GM23338 (cell line): ENCODE results near the gene RPS8. TPM values are rescaled to one million over a fixed set of nuclear protein-coding genes. Genes with fewer than 3 reads are reported as not detected.
A peak's percentile ranks its signal among the peaks of the same experiment; 100 is the strongest.

Source experiments
- ATAC-seq: fragments of 200-7000 bp; cut with Tn5 transposase; 3 replicates; pipeline ENCODE4 v1.9.1; 2020
- DNase-seq: peaks from one replicate; pipeline ENCODE4 v3.0.0-alpha.2; 2015; ENCODE audit warnings: low spot score
- H2AFZ ChIP-seq: fragments of 200-600 bp; sonication (generic); 2 replicates; pipeline ENCODE4 v1.8.0; 2016; ENCODE audit warnings: antibody characterized with exemption, mild to moderate bottlenecking, moderate library complexity
- H3F3A ChIP-seq: fragments of 200-600 bp; sonication (generic); replicated peaks from 2 replicates; pipeline ENCODE4 v1.8.0; 2017; ENCODE audit warnings: antibody characterized with exemption, mixed run types, low read depth
- H3K27ac ChIP-seq: fragments of 200-600 bp; sonication (generic); 2 replicates; pipeline ENCODE4 v1.6.1; 2016; ENCODE audit warnings: low read depth
- H3K27me3 ChIP-seq: fragments of 200-600 bp; sonication (generic); 2 replicates; pipeline ENCODE4 v1.8.0; 2016; ENCODE audit warnings: mild to moderate bottlenecking, mixed run types, moderate library complexity; ENCODE audit not compliant: insufficient read depth
- H3K36me3 ChIP-seq: fragments of 200-600 bp; sonication (generic); 2 replicates; pipeline ENCODE4 v1.8.0; 2016; ENCODE audit warnings: mild to moderate bottlenecking; ENCODE audit not compliant: insufficient read depth
- H3K4me1 ChIP-seq: fragments of 200-600 bp; sonication (generic); 2 replicates; pipeline ENCODE4 v1.8.0; 2016; ENCODE audit warnings: mild to moderate bottlenecking, moderate library complexity; ENCODE audit not compliant: insufficient read depth
- H3K4me2 ChIP-seq: fragments of 200-600 bp; sonication (generic); 2 replicates; pipeline ENCODE4 v1.7.1; 2017; ENCODE audit warnings: mixed run types
- H3K4me3 ChIP-seq: fragments of 200-600 bp; sonication (generic); 2 replicates; pipeline ENCODE4 v1.6.1; 2016; ENCODE audit warnings: mixed run types
- H3K79me2 ChIP-seq: fragments of 200-600 bp; sonication (generic); replicated peaks from 2 replicates; pipeline ENCODE4 v1.8.0; 2017; ENCODE audit warnings: mild to moderate bottlenecking; ENCODE audit not compliant: insufficient read depth
- H3K9me2 ChIP-seq: fragments of 200-600 bp; sonication (generic); 2 replicates; pipeline ENCODE4 v1.8.0; 2017; ENCODE audit not compliant: insufficient read depth
- H4K20me1 ChIP-seq: fragments of 200-600 bp; sonication (generic); replicated peaks from 2 replicates; pipeline ENCODE4 v1.8.0; 2017; ENCODE audit warnings: mild to moderate bottlenecking; ENCODE audit not compliant: insufficient read depth
- H3K27ac Mint-ChIP-seq: 2 replicates; pipeline ENCODE4 v1.8.0; 2020; ENCODE audit warnings: inconsistent platforms, mild to moderate bottlenecking, moderate library complexity, mixed read lengths
- H3K27me3 Mint-ChIP-seq: 3 replicates; pipeline ENCODE4 v1.8.0; 2022; ENCODE audit warnings: low read depth, mild to moderate bottlenecking, moderate library complexity, mixed read lengths, inconsistent platforms; ENCODE audit not compliant: insufficient read depth, poor library complexity
- H3K36me3 Mint-ChIP-seq: 3 replicates; pipeline ENCODE4 v1.8.0; 2021; ENCODE audit warnings: low read depth, mild to moderate bottlenecking, inconsistent platforms, moderate library complexity, mixed read lengths
- H3K4me1 Mint-ChIP-seq: 3 replicates; pipeline ENCODE4 v1.8.0; 2020; ENCODE audit warnings: mild to moderate bottlenecking, inconsistent platforms, mixed read lengths
- H3K4me3 Mint-ChIP-seq: 3 replicates; pipeline ENCODE4 v1.8.0; 2021; ENCODE audit warnings: moderate library complexity, mild to moderate bottlenecking, inconsistent platforms, mixed read lengths
- H3K9me3 Mint-ChIP-seq: 3 replicates; pipeline ENCODE4 v1.8.0; 2020; ENCODE audit warnings: moderate library complexity, mild to moderate bottlenecking, inconsistent platforms, mixed read lengths
- CREB1 ChIP-seq: fragments of 250-450 bp; sonication (Bioruptor Pico); IDR thresholded peaks from 2 replicates; pipeline ENCODE4 v1.5.0; 2020; ENCODE audit warnings: low read depth, mild to moderate bottlenecking, moderate library complexity
- CTCF ChIP-seq, 2 experiments: fragments of 200-600 bp in 1 of 2; sonication (generic) in 1 of 2; conservative IDR thresholded peaks; 2 replicates each; pipeline versions ENCODE4 v1.5.1 to v1.6.1; 2016 to 2017; ENCODE audit warnings: antibody characterized with exemption in 2 of 2, low read depth in 2 of 2, mild to moderate bottlenecking in 2 of 2, moderate library complexity in 1 of 2
- ETS1 ChIP-seq: IDR thresholded peaks from 2 replicates; pipeline ENCODE4 v1.6.1; 2016; ENCODE audit warnings: antibody characterized with exemption
- EZH2 ChIP-seq: fragments of 200-600 bp; sonication (generic); IDR thresholded peaks from one replicate; pipeline ENCODE4 v1.8.0; 2017; ENCODE audit warnings: antibody characterized with exemption, mild to moderate bottlenecking, low read depth; ENCODE audit not compliant: unreplicated experiment
- EZH2phosphoT487 ChIP-seq: fragments of 200-600 bp; sonication (generic); IDR thresholded peaks from one replicate; pipeline ENCODE4 v1.8.1; 2018; ENCODE audit warnings: antibody characterized with exemption; ENCODE audit not compliant: unreplicated experiment
- POLR2AphosphoS5 ChIP-seq: IDR thresholded peaks from 2 replicates; pipeline ENCODE4 v1.6.1; 2016; ENCODE audit warnings: antibody characterized with exemption, low read depth
- REST ChIP-seq: IDR thresholded peaks from one replicate; pipeline ENCODE4 v1.6.1; 2018; ENCODE audit warnings: antibody characterized with exemption; ENCODE audit not compliant: unreplicated experiment
- STAT1 ChIP-seq: IDR thresholded peaks from one replicate; pipeline ENCODE4 v1.6.1; 2016; ENCODE audit warnings: antibody characterized with exemption; ENCODE audit not compliant: unreplicated experiment
- polyA plus RNA-seq: library from polyadenylated mRNA; unstranded; fragments of >200 nt; fragmentation: Nextera tagmentation; extraction: Ambion mirVana; gene quantifications from 2 replicates; pipeline ENCODE4 v1.2.1, GENCODE V29; 2016
- total RNA-seq: library from RNA; depleted of rRNA; stranded (reverse); fragments of >200 nt; shearing (Covaris generic); gene quantifications from 2 replicates; pipeline ENCODE4 v1.2.3, GENCODE V29; 2014

The RPS8 gene
- total and polyA plus RNA-seq, 2 experiments from 2014 or later = 1,756 to 2,427 TPM

- H3K79me2 ChIP-seq = peaks cover 43% of the 10 kb centered on the region
- H3K36me3 ChIP-seq = peaks cover 37% of the 10 kb centered on the region
- peak overlapping the region; percentile 87 for H3K4me3 Mint-ChIP-seq
- no peak for DNase-seq
- peak overlapping the region; percentile 100 for H3K4me2 ChIP-seq
- peaks cover 20% of the 10 kb centered on the region for H3K4me1 Mint-ChIP-seq
- no peaks in the 10 kb centered on the region for H3K27me3 ChIP-seq
- peaks cover 72% of the 10 kb centered on the region for H3F3A ChIP-seq
- no peaks in the 10 kb centered on the region for H3K9me2 ChIP-seq
- no peak overlapping the region for H2AFZ ChIP-seq
- H4K20me1 ChIP-seq = peaks cover 35% of the 10 kb centered on the region
- peak overlapping the region; percentile 90 for H3K27ac ChIP-seq
- no peak for TF ChIP-seq CREB1
- TF ChIP-seq STAT1 = no peak
- no peak for TF ChIP-seq ETS1
- TF ChIP-seq EZH2phosphoT487 = no peak
- no peak for TF ChIP-seq CTCF (conservative IDR thresholded peaks at IDR 0.05; ENCODE audit: low read depth in 2 of 2)
- no peak for TF ChIP-seq REST
- TF ChIP-seq POLR2AphosphoS5 = 0 out of 2 replicates have a peak, but pooled peaks have one; percentile 4
- no peak for TF ChIP-seq EZH2
- H3K36me3 Mint-ChIP-seq = peaks cover 64% of the 10 kb centered on the region
- ATAC-seq = no peak
- peak overlapping the region; percentile 99 for H3K4me3 ChIP-seq
- H3K27ac Mint-ChIP-seq = peak overlapping the region; percentile 93
- H3K4me1 ChIP-seq = peaks cover 15% of the 10 kb centered on the region
- peaks cover 30% of the 10 kb centered on the region for H3K27me3 Mint-ChIP-seq
- no peaks in the 10 kb centered on the region; the same call in 2 of the 3 replicates for H3K9me3 Mint-ChIP-seq
Measured at GRCh38 chr1:44777969-44778635, 2.8 kb downstream of the RPS8 start.
